GM12875 (cell line): ENCODE measurements around the gene SPAG4.

Source experiments
- H3K4me3 ChIP-seq: one replicate; pipeline ENCODE4 v1.5.1; 2011; ENCODE audit warnings: low read depth, low read length, control low read depth
- CTCF ChIP-seq: IDR thresholded peaks from 2 replicates; pipeline ENCODE4 v1.5.1; 2011; ENCODE audit warnings: low read depth, mild to moderate bottlenecking, control low read depth, inconsistent platforms, low read length, moderate library complexity, borderline replicate concordance; ENCODE audit not compliant: insufficient read depth

The SPAG4 gene

GRCh38 chr20:35669681-35670080 is 54.1 kb downstream of the SPAG4 start:
- no peak overlapping the region for H3K4me3 ChIP-seq
- no peak for TF ChIP-seq CTCF
